OCI-LY3 (cell line): ENCODE measurements around the gene AKT3.

Experiments
- CTCF ChIP-seq: fragments of 200-600, 300-600 bp; sonication (generic); IDR thresholded peaks from 2 replicates; pipeline ENCODE4 v1.5.1; 2014; ENCODE audit warnings: antibody characterized with exemption, low read length, low read depth
- EZH2phosphoT487 ChIP-seq: fragments of 200-600 bp; shearing (Covaris generic); IDR thresholded peaks from 2 replicates; pipeline ENCODE4 v1.6.1; 2018; ENCODE audit warnings: antibody characterized with exemption, mixed run types, low read depth

DNA sequence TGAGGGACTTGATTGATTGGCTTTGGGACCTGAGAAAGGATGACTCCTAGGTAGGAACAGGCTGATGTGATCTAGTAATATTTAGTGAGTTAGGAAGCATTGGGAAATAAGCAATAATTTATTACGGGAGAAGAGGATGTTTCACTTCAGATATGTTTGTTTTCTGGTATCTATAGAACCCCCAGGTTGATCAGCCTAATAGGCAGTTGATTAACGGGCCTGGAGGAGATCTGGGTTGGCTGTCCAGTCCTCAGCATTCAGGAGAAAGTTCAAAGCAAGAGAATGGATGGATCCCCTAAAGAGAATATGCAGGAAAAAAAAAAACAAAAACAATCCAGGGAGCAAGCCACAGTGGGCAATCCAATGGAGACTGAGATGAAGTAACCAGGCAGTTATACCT lies 48.2 kb upstream of the AKT3 start:
- TF ChIP-seq CTCF (no peak), EZH2phosphoT487 (no peak)
